Measurements from ENCODE around the gene MTCH1.

Gene MTCH1

DNA sequence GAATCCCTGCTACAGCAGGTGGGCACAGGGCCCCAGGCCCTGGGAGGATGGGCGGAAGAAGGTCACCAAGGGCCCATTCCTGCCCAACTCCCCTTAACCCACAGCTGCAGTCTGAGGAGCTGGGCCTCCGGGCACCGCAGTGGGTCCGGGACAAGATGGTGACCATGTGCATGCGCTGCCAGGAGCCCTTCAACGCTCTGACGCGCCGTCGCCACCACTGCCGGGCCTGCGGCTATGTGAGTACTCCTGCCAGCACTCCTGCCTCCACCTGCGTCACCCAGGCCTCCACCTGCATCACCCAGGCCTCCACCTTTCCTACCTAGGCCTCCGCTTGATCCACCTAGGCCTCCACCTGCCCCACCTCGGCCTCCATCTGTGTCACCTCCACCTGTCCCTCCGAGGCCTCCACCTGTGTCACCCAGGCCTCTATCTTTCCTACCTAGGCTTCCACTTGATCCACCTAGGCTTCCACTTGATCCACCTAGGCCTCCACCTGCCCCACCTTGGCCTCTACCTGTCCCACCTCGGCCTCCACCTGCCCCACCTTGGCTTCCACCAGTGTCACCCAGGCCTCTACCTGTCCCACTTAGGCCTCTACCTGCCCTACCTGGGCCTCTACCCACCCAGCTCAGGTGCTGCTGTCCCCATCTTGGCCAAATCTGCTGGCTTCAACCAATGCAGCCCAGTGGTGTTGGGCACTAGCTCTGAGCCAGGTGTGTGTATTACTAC lies 36.3 kb upstream of the MTCH1 start:
- CTCF ChIA-PET = interaction anchor here (0.6 to 3.7 kb wide), 5 partner anchors 11 to 187 kb away, joined by 3 to 42 read pairs (median 4); no protein-coding TSS in a partner anchor
- POLR2A ChIA-PET = no interaction called here

DNA sequence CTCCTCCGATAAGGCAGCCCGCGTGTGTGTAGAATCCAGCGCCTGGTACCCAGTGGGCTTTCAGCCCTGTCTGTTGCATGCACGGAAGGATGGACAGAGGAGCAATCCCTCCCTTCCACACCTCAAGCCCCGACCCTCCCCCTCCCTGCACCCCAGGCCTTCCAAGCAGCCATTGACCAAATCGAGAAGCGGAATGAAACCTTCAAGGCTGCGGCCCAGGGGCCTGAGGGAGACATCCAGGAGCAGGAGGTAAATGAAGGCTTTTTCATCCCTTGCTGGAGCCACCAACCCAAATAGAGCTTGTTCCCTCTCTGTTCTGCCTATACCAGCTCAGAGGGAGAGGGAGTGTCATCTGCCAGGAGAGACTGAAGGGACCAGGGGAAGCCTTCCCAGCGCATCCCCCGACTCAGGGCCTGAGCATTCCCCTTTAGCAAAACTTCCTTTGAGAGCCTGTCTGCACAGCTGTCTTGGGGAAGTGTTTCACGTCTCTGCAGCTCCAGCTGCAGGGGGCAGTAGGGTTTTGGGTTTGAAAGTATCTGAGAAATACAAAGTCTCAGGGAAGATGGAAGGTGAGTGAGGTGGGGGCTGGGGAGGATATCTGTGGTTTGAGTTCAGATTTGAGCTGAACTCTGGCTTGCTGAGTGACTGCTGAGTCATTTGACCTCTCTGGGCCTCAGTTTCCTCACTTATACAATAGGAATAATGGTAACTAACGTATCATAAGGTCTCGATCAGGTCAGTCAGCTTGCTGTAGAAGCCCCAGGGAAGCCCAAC lies 35.5 kb upstream of the MTCH1 start:
- TF ChIP-seq NFRKB (IDR thresholded peaks at IDR 0.05) (no peak), ARNT (IDR thresholded peaks at IDR 0.05) (no peak), SUZ12 (IDR thresholded peaks at IDR 0.05) (no peak), HDGF (IDR thresholded peaks at IDR 0.05; ENCODE audit: borderline replicate concordance) (no peak), ZNF384 (IDR thresholded peaks at IDR 0.05) (no peak), ELF4 (IDR thresholded peaks at IDR 0.05) (no peak), LEF1 (IDR thresholded peaks at IDR 0.05; ENCODE audit: borderline replicate concordance) (no peak), BHLHE40 (IDR thresholded peaks at IDR 0.05; ENCODE audit: borderline replicate concordance) (no peak), FOXK2 (IDR thresholded peaks at IDR 0.05) (no peak), L3MBTL2 (conservative IDR thresholded peaks at IDR 0.05) (no peak), FOXM1 (IDR thresholded peaks at IDR 0.05; ENCODE audit: borderline replicate concordance) (no peak), TARDBP (IDR thresholded peaks at IDR 0.05) (no peak)
- TF ChIP-seq, protein P1, sequence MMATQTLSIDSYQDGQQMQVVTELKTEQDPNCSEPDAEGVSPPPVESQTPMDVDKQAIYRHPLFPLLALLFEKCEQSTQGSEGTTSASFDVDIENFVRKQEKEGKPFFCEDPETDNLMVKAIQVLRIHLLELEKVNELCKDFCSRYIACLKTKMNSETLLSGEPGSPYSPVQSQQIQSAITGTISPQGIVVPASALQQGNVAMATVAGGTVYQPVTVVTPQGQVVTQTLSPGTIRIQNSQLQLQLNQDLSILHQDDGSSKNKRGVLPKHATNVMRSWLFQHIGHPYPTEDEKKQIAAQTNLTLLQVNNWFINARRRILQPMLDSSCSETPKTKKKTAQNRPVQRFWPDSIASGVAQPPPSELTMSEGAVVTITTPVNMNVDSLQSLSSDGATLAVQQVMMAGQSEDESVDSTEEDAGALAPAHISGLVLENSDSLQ (IDR thresholded peaks at IDR 0.05) = no peak
- ChIA-PET POLR2A (no interaction called here), CTCF (interaction anchor here (0.6 to 3.7 kb wide), 5 partner anchors 12 to 241 kb away, joined by 3 to 42 read pairs (median 4); no protein-coding TSS in a partner anchor)
- no peak for DNase-seq (ENCODE audit: extremely low spot score)

More for the DNA sequence above, 36.3 kb upstream of the MTCH1 start:
- no peak for DNase-seq (ENCODE audit: extremely low spot score)
- no peak for TF ChIP-seq TARDBP (IDR thresholded peaks at IDR 0.05)
- TF ChIP-seq ZNF384 (IDR thresholded peaks at IDR 0.05) = no peak
- no peak for TF ChIP-seq ELF4 (IDR thresholded peaks at IDR 0.05)
- TF ChIP-seq FOXA1 (IDR thresholded peaks at IDR 0.05) = no peak
- no peak for TF ChIP-seq FOXK2 (IDR thresholded peaks at IDR 0.05)
- no peak for TF ChIP-seq LEF1 (IDR thresholded peaks at IDR 0.05; ENCODE audit: borderline replicate concordance)
- TF ChIP-seq NFRKB (IDR thresholded peaks at IDR 0.05) = no peak
- no peak for TF ChIP-seq FOXM1 (IDR thresholded peaks at IDR 0.05; ENCODE audit: borderline replicate concordance)
- TF ChIP-seq CTBP1 (IDR thresholded peaks at IDR 0.05; ENCODE audit: borderline replicate concordance) = no peak
- TF ChIP-seq SP1 (IDR thresholded peaks at IDR 0.05) = no peak
- TF ChIP-seq, protein P1 (IDR thresholded peaks at IDR 0.05) = no peak
- no peak for TF ChIP-seq ARNT (IDR thresholded peaks at IDR 0.05)
- TF ChIP-seq SUZ12 (IDR thresholded peaks at IDR 0.05) = no peak
- TF ChIP-seq HDGF (IDR thresholded peaks at IDR 0.05; ENCODE audit: borderline replicate concordance) = no peak
- no peak for TF ChIP-seq BHLHE40 (IDR thresholded peaks at IDR 0.05; ENCODE audit: borderline replicate concordance)

DNA sequence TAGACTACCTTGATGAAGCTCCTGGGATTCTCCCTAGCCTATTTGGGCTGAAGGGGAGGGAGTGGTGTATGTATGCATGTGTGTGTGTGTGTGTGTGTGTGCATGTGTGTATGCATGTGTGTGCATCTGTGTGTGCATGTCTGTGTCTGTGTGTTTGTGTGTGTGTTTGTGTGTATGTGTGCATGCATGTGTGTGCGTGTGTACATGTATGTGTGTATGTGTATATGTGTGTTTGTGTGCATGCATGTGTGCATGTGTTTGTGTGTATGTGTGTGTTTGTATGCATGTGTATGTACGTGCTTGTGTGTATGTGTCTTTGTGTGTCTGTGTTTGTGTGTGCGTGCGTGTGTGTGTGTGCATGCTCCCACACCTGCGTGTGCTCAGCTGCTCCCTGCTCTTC lies 34.8 kb upstream of the MTCH1 start:
- DNase-seq (ENCODE audit: extremely low spot score) = no peak
- no peak for TF ChIP-seq ZNF384 (IDR thresholded peaks at IDR 0.05)
- TF ChIP-seq HDGF (IDR thresholded peaks at IDR 0.05; ENCODE audit: borderline replicate concordance) = no peak
- no peak for TF ChIP-seq NFRKB (IDR thresholded peaks at IDR 0.05)
- no peak for TF ChIP-seq ARNT (IDR thresholded peaks at IDR 0.05)
- TF ChIP-seq ELF4 (IDR thresholded peaks at IDR 0.05) = no peak
- TF ChIP-seq, protein P1 (IDR thresholded peaks at IDR 0.05) = no peak
- no peak for TF ChIP-seq SP1 (IDR thresholded peaks at IDR 0.05)
- no peak for TF ChIP-seq SUZ12 (IDR thresholded peaks at IDR 0.05)
- TF ChIP-seq L3MBTL2 (conservative IDR thresholded peaks at IDR 0.05) = no peak
- no peak for TF ChIP-seq TARDBP (IDR thresholded peaks at IDR 0.05)
- TF ChIP-seq CTBP1 (IDR thresholded peaks at IDR 0.05; ENCODE audit: borderline replicate concordance) = no peak
- TF ChIP-seq FOXM1 (IDR thresholded peaks at IDR 0.05; ENCODE audit: borderline replicate concordance) = no peak
- no peak for TF ChIP-seq LEF1 (IDR thresholded peaks at IDR 0.05; ENCODE audit: borderline replicate concordance)
- no peak for TF ChIP-seq FOXK2 (IDR thresholded peaks at IDR 0.05)
- TF ChIP-seq BHLHE40 (IDR thresholded peaks at IDR 0.05; ENCODE audit: borderline replicate concordance) = no peak
- TF ChIP-seq FOXA1 (IDR thresholded peaks at IDR 0.05) = no peak
- POLR2A ChIA-PET = no interaction called here
- CTCF ChIA-PET = interaction anchor here (0.6 to 3.7 kb wide), 9 partner anchors 9 to 240 kb away, joined by 3 to 42 read pairs (median 4); no protein-coding TSS in a partner anchor

DNA sequence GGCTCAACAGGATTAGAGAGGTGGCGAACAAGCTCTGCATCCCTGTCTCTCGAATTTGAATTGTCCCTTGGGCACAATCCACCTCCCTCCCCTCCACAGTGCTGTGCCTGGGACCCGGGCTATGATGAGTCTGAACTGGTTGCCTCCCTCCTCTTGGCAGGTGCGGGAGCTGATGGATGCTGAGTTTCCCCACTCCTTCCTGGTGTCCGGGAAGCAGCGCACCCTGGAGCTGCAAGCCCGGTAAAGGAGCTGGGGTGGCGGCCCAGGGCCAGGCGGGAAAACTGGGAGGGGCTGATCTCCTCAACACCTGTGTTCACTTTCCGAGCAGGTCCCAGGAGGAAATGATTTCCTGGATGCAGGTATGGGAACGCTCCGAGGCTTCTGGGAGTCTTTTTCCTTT lies 34.4 kb upstream of the MTCH1 start:
- ChIA-PET CTCF (interaction anchor here (0.6 to 3.7 kb wide), 6 partner anchors 9 to 192 kb away, joined by 3 to 42 read pairs (median 4); no protein-coding TSS in a partner anchor), POLR2A (no interaction called here)
- DNase-seq (ENCODE audit: extremely low spot score) = no peak
- TF ChIP-seq ARNT (IDR thresholded peaks at IDR 0.05) (no peak), SP1 (IDR thresholded peaks at IDR 0.05) (no peak), HDGF (IDR thresholded peaks at IDR 0.05; ENCODE audit: borderline replicate concordance) (no peak), L3MBTL2 (conservative IDR thresholded peaks at IDR 0.05) (no peak)

DNA sequence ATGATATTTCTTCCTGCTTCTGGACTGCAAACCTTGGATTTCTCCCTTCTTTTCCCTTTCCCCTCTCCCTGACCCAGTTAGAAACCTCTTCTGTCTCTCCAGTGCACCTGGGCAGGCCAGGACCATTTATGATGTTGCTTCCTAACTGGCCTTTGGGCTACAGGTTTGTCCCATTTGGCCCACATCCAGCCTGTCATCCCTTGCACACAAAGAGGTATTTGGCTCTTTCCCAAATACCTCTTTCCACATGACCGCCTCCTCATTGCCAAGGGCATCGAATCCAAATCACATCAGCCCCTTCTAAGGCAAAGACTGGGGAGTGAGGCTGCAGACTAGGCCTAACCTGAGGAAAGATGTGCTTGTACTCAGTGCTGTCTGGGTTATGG lies 33.1 kb upstream of the MTCH1 start:
- TF ChIP-seq CTBP1 (IDR thresholded peaks at IDR 0.05; ENCODE audit: borderline replicate concordance) = no peak
- no peak for TF ChIP-seq TARDBP (IDR thresholded peaks at IDR 0.05)
- TF ChIP-seq L3MBTL2 (conservative IDR thresholded peaks at IDR 0.05) = no peak
- no peak for TF ChIP-seq NFRKB (IDR thresholded peaks at IDR 0.05)
- no peak for TF ChIP-seq ZNF384 (IDR thresholded peaks at IDR 0.05)
- TF ChIP-seq FOXM1 (IDR thresholded peaks at IDR 0.05; ENCODE audit: borderline replicate concordance) = no peak
- TF ChIP-seq, protein P1 (IDR thresholded peaks at IDR 0.05) = no peak
- TF ChIP-seq ARNT (IDR thresholded peaks at IDR 0.05) = no peak
- no peak for TF ChIP-seq LEF1 (IDR thresholded peaks at IDR 0.05; ENCODE audit: borderline replicate concordance)
- TF ChIP-seq SP1 (IDR thresholded peaks at IDR 0.05) = no peak
- no peak for TF ChIP-seq BHLHE40 (IDR thresholded peaks at IDR 0.05; ENCODE audit: borderline replicate concordance)
- TF ChIP-seq FOXA1 (IDR thresholded peaks at IDR 0.05) = no peak
- TF ChIP-seq FOXK2 (IDR thresholded peaks at IDR 0.05) = no peak
- no peak for TF ChIP-seq HDGF (IDR thresholded peaks at IDR 0.05; ENCODE audit: borderline replicate concordance)
- TF ChIP-seq ELF4 (IDR thresholded peaks at IDR 0.05) = no peak
- no peak for TF ChIP-seq SUZ12 (IDR thresholded peaks at IDR 0.05)
- POLR2A ChIA-PET = no interaction called here
- no peak for DNase-seq (ENCODE audit: extremely low spot score)
- CTCF ChIA-PET = interaction anchor here (1.3 to 2.6 kb wide), 9 partner anchors 13 to 253 kb away, joined by 3 to 47 read pairs (median 8); partner anchors contain the start of gene FGD2

Data from HEK293T (cell line).